HG03280 (cell line): Measurements from ENCODE around the gene UMAD1.
"Not testable (repeated sequence)": the region's sequence is repeated elsewhere in the genome, so short reads cannot be mapped to it uniquely, and the experiment has no call there.

Source experiments
- ATAC-seq: cut with Tn5 transposase; IDR thresholded peaks from one replicate; pipeline ENCODE4 v1.9.1; 2021; ENCODE audit warnings: mild to moderate bottlenecking, moderate library complexity; ENCODE audit not compliant: unreplicated experiment

UMAD1 gene

DNA sequence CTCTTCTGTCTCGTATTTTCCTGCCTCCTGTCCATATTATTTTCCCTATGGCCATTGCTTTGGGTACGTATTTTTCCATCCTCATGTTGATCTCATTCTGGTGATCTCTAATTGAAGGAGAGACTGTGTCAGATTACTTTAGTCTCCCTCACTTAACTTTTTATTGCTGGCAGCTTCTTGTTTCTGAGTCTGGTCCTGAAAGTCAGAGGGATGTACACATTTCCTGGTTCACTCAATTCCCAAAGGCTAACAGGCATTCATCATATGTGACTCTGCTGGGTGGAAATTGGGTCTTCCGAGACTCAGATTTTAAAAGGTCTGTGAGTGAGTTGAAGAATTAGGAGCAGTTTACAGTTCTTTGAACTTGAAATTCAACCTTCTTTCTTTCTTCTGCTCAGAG is 10.9 kb downstream of the UMAD1 start:
- ATAC-seq: no peak

DNA sequence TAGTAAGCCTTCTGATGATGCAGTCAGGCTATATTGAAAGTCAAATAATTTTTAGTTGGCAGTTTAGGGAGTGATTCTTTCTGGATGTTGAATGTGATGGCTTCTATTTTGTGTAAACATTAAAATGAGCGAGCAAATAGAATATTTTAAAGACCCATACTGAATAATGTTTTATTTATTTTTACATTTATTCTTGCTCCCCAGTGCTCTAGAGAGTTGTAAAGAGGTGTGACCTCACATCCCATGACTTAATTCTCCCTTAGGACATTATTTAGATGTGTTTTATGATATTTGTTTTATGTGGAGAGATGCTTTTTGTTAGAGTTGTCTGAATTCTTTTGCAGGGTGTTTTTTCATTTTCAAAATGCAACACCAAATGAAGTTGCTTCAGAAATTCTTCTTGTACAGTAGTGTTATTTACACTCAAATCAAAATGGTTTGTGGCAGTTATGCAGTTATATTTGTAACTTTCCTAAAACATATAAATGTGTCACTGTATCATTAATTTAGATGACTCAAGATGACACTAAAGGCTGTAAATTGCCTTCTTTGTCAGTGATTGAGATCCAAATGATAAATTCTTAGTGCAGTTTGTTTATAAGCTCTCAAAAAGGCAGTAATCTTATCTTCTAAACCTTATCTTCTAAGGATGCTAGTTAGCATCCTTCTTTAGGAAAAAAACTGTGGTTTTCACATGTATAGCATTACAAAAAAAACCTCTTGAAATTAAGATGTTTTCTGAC is 12.4 kb downstream of the UMAD1 start:
- ATAC-seq: no peak

DNA sequence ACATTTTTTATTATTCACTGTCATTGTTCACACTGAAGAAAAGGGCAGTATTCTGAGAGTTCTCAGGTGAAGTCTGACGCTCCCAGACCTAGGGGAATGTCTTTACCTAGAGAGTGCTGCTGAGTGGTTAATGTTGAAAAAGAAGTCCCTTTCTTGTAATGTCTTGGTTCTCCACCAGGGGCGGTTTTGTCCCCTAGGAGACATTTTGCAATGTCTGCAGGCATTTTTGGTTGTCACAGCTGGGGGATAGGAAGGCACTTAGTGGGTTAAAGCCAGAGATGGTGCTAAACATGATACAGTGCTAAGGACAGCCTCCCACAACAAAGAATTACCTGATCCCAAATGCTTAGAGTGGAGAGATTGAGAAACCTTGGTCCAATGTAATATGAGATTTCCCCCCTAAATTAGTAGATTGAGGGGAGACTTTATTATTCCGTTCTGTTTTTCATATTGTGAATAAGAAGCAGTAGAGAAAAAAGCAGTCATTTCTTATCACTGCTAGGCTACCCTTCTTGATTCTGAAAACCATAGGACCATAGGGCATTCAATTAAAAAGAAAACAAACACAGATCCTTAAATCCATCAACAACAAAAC is 13.1 kb downstream of the UMAD1 start:
- no peak for ATAC-seq

DNA sequence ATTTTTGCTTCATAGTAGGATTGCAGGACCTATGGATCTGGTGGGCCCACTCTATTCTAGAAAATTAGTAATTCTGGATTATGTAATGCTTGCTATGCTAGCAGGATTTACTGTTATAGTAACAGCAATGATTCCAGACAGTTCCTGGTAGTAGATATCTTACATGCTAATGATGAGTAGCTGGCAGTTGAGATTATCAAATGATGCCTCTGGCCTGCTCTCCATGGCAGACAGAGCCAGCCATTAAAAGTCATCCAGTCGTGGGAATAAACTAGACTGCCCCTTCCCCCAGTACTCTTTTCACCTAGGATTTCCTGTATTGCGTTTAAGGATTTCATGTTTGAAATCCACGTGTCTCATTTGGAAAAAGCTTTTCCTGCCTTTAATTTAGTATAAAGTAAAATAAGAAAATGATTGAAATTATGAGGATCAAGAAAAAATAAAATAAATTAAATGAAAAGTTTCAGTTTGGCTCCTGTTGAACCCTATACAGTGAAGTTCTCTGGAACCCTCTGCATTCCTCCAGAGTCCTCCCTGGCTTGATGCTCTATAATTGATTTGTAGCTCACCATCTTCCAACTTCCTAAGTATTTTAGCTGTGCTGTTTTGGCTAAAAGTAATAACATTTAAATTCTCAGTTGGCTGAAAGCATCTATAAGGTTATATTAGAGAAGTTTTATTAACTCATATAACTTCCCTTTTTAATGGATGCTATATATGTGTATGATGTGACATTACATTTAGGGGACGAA is 14.6 kb downstream of the UMAD1 start:
- ATAC-seq: no peak

DNA sequence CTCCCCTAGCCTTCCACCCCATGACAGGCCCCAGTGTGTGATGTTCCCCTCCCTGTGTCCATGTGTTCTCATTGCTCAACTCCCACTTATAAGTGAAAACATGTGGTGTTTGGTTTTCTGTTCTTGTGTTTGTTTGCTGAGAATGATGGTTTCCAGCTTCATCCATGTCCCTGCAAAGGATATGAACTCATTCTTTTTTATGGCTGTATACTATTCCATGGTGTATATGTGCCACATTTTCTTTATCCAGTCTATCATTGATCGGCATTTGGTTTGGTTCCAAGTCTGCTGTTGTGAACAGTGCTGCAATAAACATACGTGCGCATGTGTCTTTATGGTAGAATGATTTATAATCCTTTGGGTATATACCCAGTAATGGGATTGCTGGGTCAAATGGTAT is 15.9 kb downstream of the UMAD1 start:
- ATAC-seq: not testable (repeated sequence)

DNA sequence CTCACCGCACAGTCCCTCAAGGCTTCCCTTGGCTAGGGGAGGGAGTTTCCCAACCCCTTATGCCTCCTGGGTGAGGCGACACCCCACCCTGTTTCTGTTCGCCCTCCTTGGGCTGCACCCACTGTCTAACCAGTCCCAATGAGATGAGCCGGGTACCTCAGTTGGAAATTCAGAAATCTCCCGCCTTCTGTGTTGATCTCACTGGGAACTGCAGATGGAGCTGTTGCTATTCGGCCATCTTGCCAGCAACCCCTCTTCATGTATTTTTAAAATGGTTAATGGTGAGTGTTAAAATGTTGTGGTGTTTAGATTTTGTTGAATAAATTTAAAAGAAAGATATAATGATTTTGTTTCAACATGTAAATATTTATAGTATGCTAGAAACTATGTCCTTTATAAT is 22.0 kb downstream of the UMAD1 start:
- no peak for ATAC-seq

DNA sequence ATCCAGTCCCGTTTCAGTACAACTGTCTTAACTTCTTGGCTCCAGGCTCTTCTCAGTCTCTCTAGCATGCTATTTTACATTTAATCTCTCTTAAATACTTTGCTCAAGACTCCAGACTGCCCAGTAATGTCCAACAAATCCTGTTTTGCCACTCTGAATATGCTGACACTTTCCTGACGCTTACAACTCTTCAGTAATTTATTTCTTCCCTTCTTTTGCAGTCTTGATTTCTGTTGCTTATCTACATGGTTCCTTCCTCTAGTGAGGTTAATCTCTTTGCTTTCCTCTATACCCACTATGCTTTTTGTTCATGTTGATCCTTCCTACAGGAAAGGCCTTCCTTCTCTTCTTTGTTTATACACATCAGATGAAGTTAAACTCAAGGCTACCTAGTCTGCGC is 23.7 kb downstream of the UMAD1 start:
- no peak for ATAC-seq

DNA sequence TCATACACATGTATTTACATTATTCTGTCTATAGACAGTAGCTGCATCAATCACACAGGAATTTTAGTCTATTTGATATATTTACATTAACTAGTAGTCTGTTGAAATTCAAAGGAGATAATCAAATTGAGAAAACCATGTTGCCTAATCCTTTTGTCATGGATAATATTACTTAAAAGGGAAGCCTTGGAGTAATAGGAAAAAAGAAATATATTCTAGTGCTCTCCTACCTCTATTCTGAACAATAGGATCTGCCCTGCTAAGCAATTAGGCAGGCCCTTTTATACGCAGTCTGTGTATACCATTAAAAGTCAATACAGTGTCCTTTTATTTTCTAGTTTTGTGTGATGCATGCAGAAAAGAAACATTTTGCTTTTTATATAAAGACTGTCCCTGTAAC is 24.5 kb downstream of the UMAD1 start:
- no peak for ATAC-seq

DNA sequence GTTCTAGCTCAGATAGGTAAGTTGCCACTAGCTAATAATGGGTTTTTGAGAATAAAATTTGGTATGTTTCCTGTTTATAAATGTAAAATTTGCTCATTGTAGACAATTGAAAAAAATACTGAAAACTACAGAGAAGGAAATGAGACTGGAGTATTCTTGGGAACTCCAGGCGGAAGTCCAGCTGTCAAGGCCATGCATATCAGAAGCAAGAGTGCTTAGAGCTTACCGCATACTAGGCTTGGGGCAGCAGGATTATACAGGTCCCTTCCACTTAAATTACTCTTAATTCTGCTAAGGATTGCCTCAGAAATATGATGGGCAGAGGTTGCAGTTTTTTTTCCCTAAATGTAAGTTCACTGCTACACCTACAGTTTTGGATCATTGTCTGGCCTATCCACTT is 26.6 kb downstream of the UMAD1 start:
- ATAC-seq: no peak

DNA sequence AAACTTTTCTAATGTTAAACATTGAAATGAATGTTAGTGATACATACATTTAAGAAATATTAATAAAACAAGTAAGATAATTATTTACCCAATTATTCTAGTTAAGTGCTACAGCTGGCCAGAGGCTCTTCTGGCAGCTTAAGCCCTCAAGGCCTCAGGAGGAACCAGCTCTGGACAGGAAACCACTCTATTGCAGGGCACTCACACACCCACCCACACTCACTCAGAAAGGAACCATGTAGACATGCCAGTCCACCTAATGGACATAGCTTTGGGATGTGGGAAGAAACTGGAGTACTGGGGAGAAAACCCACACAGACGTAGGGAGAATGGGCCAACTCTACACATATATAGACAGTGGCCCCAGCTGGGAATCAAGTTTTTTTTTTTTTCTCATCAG is 28.2 kb downstream of the UMAD1 start:
- ATAC-seq: no peak

DNA sequence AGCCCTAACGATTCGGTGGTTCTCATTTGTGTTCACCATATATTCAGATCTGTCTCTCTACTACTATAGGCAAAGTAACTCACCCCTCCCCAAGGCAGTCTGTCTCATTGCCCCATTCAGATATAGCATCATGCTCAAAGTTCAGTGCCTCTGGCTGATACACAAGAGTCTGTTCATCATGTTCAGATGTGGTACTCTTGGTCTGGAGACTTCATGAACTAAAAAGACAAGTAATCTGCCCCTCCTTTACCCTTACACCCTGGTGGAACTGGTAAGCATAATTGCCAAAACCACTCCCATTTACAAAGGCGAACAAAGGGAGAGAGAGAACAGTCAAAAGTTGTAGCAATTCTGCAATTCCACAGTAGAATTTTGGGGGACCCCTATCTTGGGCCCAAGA is 29.9 kb downstream of the UMAD1 start:
- ATAC-seq: no peak

DNA sequence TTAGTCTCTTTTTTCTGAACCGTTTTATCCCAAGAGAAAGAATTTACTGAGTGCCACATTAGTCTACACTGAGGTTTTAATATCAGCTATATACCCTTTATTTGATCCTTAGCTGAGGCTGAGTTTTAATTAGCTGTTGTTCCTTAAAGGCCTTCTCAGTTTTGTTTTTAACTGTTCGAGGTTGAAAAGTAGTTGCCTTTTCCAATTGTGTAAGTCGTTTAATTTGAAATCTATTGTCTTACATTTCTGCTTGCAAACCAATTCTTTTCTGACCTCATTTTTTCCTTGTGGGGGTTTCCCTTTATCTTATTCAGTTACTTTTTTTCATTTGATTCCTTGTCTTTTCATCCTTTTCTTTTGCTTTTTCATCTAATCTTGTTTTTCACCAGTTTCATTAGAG is 30.8 kb downstream of the UMAD1 start:
- ATAC-seq: no peak

DNA sequence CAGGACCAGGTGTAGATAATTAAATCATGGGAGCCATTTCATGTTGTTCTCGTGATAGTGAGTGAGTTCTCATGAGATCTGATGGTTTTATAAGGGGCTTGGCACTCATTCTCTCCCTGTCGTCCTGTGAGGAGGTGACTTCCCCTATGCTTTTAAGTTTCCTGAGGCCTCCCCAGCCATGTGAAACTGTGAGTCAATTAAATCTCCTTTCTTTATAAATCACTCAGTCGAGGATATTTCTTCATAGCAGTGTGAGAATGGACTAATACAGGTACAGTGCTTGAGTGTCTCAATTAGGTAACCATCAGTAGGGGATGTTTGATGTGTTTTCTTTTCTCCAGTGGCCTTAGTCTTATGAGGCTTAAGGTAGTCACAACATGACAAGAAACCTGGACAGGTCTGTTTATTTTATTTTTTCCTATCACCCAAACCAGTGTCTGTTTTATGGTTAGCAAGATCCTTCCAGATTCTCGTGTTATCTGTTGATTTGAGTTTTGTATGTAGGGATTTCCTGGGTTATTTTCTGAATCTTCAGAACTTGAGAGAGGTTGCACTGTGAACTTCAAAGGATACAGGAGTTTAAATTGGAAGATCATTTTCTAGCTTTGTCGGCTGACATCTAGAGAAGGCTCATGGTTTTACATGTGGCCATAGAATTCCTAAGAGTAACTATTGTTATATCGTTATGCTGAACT is 32.1 kb downstream of the UMAD1 start:
- ATAC-seq: no peak

DNA sequence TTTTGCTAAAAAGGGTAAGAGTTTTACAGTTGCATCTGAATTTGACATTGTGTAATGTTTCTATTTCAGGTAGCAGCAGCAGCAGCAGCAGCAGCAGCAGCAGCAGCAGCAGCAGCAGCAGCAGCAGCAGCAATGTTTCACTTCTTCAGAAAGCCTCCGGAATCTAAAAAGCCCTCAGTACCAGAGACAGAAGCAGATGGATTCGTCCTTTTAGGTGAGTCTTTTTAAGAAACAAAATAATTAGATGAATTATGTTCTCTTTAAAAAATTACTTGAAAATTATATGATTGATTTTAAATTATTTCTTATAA is 32.6 kb downstream of the UMAD1 start:
- no peak for ATAC-seq

DNA sequence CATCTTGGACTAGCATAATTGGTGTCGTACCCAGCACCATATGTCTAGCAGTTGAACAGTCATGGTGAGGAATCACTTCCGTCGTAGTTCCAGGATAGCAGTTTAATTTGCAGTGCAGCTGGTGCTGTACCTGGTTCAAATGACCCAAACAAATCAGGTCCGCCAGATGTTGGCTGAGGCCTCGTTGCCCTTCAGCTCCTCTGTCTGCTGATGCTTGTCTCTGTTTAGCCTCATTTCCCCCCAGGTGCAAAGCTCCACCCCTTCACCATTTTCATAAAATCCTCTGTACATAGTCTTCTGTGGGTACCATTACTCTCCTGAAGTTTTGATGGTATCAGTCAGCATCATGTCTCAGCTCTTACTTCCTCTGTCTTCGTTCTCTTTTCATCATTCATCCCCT is 35.1 kb downstream of the UMAD1 start:
- ATAC-seq: no peak

DNA sequence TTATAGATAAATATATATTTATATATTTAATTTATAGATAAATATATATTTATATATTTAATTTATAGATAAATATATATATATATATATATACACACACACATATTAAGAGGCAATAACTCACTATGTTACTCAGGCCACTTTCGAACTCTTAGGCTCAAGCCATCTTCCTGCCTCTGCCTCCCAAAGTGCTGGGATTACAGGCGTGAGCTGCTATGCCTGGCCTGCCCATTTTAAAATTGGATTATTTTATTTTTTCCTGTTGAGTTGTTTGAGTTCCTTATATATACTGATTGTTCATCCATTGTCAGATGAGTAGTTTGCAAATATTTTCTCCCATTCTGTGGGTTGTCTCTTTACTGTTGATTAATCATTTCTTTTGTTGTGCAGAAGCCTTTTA is 39.1 kb downstream of the UMAD1 start:
- not testable (repeated sequence) for ATAC-seq

DNA sequence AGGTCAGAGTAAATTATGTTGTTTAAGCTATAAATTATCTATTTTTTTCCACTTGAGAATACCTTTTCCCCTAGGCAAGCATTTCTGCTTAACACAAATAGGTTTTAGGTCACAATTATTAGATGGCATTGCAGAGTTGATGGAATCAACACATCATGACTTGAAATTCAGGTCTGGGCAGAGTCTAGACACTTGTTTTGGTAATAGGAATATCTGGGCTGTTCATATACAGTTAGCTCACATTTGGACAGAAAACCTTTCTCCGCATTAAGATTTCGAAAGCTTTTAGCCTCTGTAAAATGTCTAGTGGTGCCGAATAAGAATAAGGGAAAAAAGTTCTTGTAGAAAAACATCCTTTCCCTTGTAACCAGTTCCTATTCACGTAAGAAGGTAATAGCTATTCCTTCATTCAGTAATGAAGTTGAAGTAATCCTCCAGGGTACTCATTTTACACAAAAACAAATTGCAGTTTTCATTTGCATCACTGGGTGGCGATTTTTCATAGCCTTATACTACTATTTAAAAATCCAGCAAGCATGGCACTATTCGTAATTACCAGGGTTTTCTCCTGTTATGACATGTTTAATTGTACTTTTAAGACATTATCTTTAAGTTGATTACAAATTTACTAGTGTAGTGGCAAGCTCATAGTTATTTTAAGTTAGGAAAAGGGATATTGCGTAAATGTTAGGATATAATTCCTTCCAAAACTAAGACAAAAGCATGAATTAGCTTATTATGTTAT is 40.8 kb downstream of the UMAD1 start:
- ATAC-seq: peak; percentile 69

DNA sequence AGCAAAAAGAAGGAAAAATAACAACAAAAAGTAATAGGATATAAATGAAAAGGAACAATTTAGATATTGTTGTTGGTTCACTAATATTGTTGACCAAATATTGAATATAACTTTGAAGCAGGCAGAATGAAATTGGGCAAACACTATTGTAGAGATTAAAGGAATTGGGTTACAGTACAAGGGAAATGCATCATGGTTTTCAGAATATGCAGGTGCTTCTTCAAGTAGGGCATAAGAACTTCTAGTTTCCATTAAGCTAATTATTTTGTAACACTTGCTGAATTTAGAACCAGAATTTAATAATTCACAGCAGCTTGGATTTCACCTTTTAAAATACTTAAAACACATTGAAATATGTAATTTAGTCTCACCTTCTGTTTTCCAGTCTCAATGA is 41.4 kb downstream of the UMAD1 start:
- no peak for ATAC-seq

DNA sequence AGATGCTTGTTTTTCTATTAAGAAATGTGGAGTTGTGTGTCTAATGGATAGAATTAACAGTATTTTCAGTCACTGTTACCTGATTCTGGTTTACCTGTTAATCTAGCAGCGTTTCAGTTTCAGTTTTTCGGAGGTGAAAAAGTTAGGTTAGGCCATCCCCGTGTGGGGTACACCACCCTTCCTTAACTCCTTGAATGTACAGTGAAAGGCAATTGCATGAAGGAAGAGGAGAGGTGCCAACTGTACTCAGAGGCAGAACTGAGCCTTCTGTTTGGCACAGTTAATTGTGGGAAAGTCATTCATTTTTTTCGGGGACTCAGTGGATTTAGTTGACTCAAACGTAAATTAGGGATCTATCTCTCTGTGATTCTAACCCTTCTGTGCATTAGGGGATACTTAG is 42.3 kb downstream of the UMAD1 start:
- no peak for ATAC-seq

DNA sequence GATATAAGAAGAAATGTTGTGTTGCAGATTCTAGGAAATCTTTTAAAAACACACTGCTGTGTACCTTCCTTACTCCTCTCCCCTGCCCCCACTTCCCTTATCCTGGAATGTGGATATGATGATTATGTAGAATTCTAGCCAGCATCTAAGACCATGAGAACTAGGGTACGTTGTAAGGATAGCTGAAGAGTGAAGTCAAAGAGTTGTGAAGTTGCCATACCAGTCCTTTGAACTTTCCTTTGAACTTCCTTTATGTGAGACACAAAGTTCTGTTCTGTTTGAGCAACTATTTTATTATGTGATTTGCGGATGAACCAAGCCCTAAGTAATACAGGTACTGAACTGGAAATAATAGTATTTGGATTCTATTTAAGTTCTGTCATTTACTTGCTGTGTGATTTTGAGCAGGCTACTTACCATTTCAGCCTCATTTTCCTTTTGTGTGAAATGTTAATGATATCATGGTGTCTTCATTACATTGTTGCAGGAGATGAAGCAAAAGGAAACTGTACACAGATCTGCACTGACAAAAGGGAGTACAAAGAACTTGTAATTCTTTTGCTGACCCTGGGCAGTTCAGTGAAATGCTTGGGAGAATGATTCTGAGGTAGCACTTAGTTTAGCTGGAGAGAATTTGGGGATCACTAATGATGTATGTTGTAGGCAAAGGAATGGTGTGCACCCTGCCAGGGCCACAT is 46.4 kb downstream of the UMAD1 start:
- no peak for ATAC-seq

DNA sequence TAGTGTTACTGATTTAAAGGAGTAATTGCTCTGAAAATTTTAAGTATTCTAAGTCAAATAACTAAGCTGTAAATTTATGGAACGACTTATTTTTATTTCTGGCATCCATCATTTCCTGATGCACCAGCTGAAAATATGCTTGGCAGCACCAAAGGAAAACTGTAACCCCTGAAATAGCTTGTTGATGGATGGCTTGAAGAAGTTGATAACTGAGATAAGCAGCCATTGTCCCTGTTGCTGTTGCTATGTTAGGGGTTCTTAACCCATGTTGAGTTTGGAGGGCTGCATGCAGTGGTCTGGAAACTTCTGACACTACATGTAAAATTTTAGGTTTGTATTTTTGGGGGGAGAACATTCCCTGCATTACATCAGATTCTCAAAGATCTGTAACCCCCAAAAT is 47.2 kb downstream of the UMAD1 start:
- no peak for ATAC-seq
